GM12801 (cell line): ENCODE data around the gene GREB1L.

Experiments
- TF ChIP-seq, protein P1 (sequence below): IDR thresholded peaks from one replicate; pipeline ENCODE4 v1.5.1; 2011; ENCODE audit warnings: control low read depth; ENCODE audit not compliant: insufficient read length; ENCODE audit errors: extremely low read depth

Gene GREB1L

DNA sequence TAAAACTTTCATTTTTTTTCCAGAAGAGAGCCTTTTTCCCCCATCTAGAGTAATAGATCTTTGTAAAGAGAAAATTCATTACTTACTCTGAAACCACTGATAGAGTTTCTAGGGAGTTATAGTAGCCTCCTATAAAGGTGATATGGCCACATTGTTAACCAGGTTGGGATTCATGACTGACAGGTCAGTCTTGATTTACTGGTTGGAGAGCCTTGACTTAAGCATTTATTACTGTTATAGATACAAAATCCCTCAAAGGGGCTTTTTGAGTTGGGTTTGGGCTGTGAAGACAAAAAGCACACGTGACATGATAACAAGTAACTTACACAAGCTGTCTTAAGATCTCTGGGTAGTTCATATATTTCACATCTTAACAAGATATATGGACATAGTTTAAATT, 141.0 kb downstream of the GREB1L start:
- TF ChIP-seq, protein P1, sequence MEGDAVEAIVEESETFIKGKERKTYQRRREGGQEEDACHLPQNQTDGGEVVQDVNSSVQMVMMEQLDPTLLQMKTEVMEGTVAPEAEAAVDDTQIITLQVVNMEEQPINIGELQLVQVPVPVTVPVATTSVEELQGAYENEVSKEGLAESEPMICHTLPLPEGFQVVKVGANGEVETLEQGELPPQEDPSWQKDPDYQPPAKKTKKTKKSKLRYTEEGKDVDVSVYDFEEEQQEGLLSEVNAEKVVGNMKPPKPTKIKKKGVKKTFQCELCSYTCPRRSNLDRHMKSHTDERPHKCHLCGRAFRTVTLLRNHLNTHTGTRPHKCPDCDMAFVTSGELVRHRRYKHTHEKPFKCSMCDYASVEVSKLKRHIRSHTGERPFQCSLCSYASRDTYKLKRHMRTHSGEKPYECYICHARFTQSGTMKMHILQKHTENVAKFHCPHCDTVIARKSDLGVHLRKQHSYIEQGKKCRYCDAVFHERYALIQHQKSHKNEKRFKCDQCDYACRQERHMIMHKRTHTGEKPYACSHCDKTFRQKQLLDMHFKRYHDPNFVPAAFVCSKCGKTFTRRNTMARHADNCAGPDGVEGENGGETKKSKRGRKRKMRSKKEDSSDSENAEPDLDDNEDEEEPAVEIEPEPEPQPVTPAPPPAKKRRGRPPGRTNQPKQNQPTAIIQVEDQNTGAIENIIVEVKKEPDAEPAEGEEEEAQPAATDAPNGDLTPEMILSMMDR = no peak

DNA sequence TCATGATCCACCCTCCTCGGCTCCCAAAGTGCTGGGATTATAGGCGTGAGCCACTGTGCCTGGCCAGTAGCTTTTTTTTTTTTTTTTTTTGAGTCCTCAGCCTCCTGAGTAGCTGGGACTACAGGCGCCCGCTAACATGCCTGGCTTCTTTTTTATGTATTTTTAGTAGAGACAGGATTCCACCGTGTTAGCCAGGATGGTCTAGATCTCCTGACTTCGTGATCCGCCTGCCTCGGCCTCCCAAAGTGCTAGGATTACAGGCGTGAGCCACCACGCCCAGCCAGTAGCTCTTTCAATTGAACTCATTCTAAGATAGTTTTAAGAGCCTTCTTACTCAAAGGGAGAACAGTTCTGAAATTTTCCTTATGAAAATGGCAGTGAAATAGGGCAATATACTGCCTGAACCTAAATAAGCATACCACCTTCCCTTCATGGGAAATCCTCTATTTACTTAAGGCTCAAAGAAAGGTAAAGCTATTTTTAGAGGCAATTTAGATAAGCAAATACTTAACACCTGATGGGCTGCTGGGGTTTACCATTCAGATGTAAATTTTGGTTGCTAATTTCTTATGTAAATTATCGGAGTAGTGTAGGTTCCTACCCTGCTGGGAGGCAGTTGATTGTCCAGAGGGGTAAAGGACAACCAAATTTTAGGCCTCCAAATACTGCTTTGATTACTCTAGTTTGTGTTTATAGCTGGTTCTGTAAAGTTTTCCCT, 144.7 kb downstream of the GREB1L start:
- TF ChIP-seq, protein P1 = no peak

DNA sequence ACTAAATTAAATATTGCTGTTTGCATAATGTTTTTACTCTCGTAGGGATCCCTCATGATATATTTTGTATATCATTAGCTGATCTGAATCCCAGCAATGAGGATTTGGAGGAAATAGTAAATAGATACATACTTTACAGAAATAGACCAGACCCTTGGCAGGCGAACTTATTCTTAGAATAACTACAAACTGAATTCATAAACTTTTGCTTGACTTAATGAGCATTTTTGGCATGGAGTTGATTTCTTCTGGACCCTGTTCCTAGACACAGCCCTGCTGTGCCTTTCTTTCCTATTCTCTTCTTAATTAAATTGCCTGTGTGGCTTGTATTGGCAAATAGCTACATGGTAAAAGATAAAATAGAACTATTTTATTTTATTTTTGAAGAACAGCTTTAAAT, 145.9 kb downstream of the GREB1L start:
- TF ChIP-seq, protein P1 = no peak

DNA sequence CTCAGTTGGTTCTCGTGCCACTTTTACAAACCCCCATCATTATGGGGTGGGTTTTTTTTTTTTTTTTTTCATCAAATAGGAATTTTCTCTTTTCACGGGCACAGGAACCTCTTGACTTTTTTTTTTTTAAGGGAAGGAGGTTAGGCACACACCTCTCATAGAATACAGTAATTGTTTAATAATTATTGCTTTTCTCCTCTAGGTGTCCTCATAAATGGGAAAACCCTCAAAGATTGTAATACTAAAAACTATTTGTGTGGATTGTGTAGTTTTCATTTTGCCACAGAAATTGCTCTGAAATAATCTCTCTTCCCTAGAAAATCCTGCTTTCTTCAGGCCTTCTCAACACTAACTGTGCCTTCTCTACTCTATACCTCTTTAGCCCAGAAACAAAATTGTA, 147.3 kb downstream of the GREB1L start:
- TF ChIP-seq, protein P1 = no peak

DNA sequence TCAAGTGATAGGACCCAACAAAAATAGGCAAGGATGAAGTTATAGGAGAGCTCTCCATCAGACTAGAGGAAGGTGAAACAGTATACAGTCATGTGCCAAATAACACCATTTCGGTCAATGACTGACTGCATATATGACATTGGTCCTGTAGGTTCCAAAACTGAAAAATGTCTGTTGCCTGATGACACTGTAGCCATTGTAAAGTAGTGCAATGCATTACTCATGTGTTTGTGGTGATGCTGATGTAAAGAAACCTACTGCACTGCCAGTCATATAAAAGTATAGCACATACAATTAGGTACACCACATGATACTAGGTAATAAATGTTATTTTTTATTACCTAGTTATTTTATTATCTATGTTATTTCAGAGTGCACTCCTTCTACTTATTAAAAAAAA, 147.9 kb downstream of the GREB1L start:
- TF ChIP-seq, protein P1 = no peak

DNA sequence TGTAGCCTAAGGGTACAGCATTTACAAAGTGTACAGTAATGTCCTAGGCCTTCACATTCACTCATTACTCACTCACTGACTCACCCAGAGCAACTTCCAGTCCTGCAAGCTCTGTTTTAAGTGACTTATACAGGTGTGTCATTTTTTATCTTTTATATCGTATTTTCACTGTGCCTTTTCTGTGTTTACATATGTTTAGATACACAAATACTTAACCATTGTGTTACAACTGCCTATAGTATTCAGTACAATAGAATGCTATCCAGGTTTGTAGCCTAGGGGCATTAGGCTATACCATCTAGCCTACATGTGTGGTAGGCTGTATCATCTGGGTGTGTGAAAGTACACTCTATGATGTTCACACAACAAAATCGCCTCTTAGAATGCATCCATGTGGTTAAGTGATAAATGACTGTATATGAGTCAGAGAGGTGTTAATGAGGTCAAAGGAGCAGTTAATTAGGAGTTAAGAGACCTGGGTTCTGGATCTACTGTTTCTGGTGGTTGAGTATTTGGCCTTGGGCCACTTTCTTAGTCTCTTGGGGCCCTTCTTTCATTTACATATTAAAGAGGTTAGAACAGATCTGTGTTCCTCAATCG, 149.1 kb downstream of the GREB1L start:
- TF ChIP-seq, protein P1 = no peak

DNA sequence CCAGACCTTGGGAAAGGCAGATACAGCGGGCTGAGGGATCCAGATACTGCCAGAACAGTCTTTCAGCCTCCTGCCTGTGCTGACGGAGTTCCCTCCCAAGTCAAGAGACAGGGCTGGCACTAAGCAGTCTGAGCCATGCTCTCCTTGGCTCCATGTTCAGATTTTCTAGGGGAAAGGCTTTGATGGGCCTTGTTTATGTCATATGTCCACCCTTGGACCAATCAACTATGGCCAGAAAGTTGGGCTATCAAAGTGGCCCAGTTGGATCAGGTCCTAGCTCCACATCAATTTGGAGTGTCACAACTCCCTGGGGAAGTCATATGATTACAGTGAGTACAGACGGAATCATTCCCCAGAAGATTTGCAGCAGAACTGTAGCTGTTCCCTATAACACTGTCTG, 152.0 kb downstream of the GREB1L start:
- TF ChIP-seq, protein P1 = no peak
